ENCODE results near the gene METTL18.

- no peak for TF ChIP-seq CTCF (IDR thresholded peaks at IDR 0.05)
- TF ChIP-seq EZH2 (IDR thresholded peaks at IDR 0.05), result no peak
Observed at GRCh38 chr1:169785267-169785666, 9.4 kb downstream of the METTL18 start.
